NOMO-1 treated with dmso at 0.1 percent for 144 hours (cell line): ENCODE data around the gene NECTIN1.
A peak's percentile ranks its signal among the peaks of the same experiment; 100 is the strongest.

Experiments
- DNase-seq: peaks from one replicate; lab custom pipeline; 2025; ENCODE audit not compliant: unreplicated experiment; lab: John Stamatoyannopoulos, UW

Gene NECTIN1

GRCh38 chr11:119676461-119677020 is 52.5 kb downstream of the NECTIN1 start:
- no peak for DNase-seq

- DNase-seq, result peak; percentile 42
Measured at GRCh38 chr11:119673759-119674336, 55.2 kb downstream of the NECTIN1 start.

- DNase-seq, result no peak
Measured at GRCh38 chr11:119673052-119673758, 55.8 kb downstream of the NECTIN1 start.

- no peak for DNase-seq
Measured at GRCh38 chr11:119672597-119672996, 56.4 kb downstream of the NECTIN1 start.

- no peak for DNase-seq
Measured at GRCh38 chr11:119671561-119672015, 57.4 kb downstream of the NECTIN1 start.

- no peak for DNase-seq
Measured at GRCh38 chr11:119671051-119671450, 57.9 kb downstream of the NECTIN1 start.

- DNase-seq, result no peak
Measured at GRCh38 chr11:119669487-119669886, 59.5 kb downstream of the NECTIN1 start.

GRCh38 chr11:119668676-119669075 is 60.3 kb downstream of the NECTIN1 start:
- DNase-seq, result no peak

GRCh38 chr11:119666463-119667131 is 62.4 kb downstream of the NECTIN1 start:
- DNase-seq, result peak; percentile 47

- no peak for DNase-seq
Measured at GRCh38 chr11:119666061-119666460, 62.9 kb downstream of the NECTIN1 start.

- no peak for DNase-seq
Measured at GRCh38 chr11:119664701-119665420, 64.1 kb downstream of the NECTIN1 start.

- no peak for DNase-seq
Measured at GRCh38 chr11:119664063-119664572, 64.9 kb downstream of the NECTIN1 start.

- no peak for DNase-seq
Measured at GRCh38 chr11:119663279-119663678, 65.7 kb downstream of the NECTIN1 start.

GRCh38 chr11:119661226-119661625 is 67.8 kb downstream of the NECTIN1 start:
- no peak for DNase-seq

GRCh38 chr11:119659971-119660723 is 68.9 kb downstream of the NECTIN1 start:
- DNase-seq, result no peak

- DNase-seq, result no peak
Measured at GRCh38 chr11:119652907-119653659, 75.9 kb downstream of the NECTIN1 start.

- DNase-seq, result no peak
Measured at GRCh38 chr11:119651802-119652584, 77.0 kb downstream of the NECTIN1 start.

GRCh38 chr11:119650251-119650650 is 78.7 kb downstream of the NECTIN1 start:
- DNase-seq, result no peak

- DNase-seq, result no peak
Measured at GRCh38 chr11:119647254-119647653, 81.7 kb downstream of the NECTIN1 start.
